PC-3 (cell line): Measurements from ENCODE around the gene REV1. TPM values are rescaled to one million over a fixed set of nuclear protein-coding genes. Genes with fewer than 3 reads are reported as not detected.
"Not testable (repeated sequence)": the region's sequence is repeated elsewhere in the genome, so short reads cannot be mapped to it uniquely, and the experiment has no call there.

ENCODE experiments used
- ATAC-seq: fragments of 200-7000 bp; cut with Tn5 transposase; 2 replicates; pipeline ENCODE4 v1.9.1; 2020; ENCODE audit warnings: mild to moderate bottlenecking, moderate library complexity
- BruUV-seq: library from RNA; stranded (reverse); fragments of 400-500 nt; replicated peaks from 2 replicates; lab custom pipeline; 2021; lab: Mats Ljungman, UMichigan
- CTCF ChIA-PET: fragments of 300-600 bp; sonication (Branson Sonifier 250); formaldehyde crosslinking; loops from one replicate; lab custom pipeline; 2022; ENCODE audit warnings: antibody characterized with exemption; lab: Charles Lee
- POLR2A ChIA-PET: fragments of 300-600 bp; sonication (Branson Sonifier 250); formaldehyde crosslinking; loops from one replicate; lab custom pipeline; 2022; ENCODE audit warnings: antibody characterized with exemption; ENCODE audit not compliant: unreplicated experiment; lab: Charles Lee
- DNase-seq: peaks from one replicate; pipeline ENCODE4 v3.0.0-alpha.2; 2015
- H2AFZ ChIP-seq: fragments of 300-600 bp; sonication (generic); 2 replicates; pipeline ENCODE4 v1.6.0; 2016; ENCODE audit warnings: antibody characterized with exemption, low read length
- H3F3A ChIP-seq: fragments of 300-600 bp; sonication (generic); one replicate; pipeline ENCODE4 v1.6.0; 2017; ENCODE audit warnings: antibody characterized with exemption, low read length, control low read depth, mild to moderate bottlenecking; ENCODE audit not compliant: unreplicated experiment
- H3K27ac ChIP-seq: fragments of 300-600 bp; sonication (generic); 2 replicates; pipeline ENCODE4 v1.5.1; 2016; ENCODE audit warnings: mild to moderate bottlenecking, low read length
- H3K27me3 ChIP-seq: fragments of 300-600 bp; sonication (generic); 2 replicates; pipeline ENCODE4 v1.6.1; 2016; ENCODE audit warnings: low read length, mixed read lengths
- H3K36me3 ChIP-seq: fragments of 300-600 bp; sonication (generic); 2 replicates; pipeline ENCODE4 v1.6.1; 2016; ENCODE audit warnings: low read depth, mixed run types, low read length, mixed read lengths
- H3K4me1 ChIP-seq: fragments of 300-600 bp; sonication (generic); 2 replicates; pipeline ENCODE4 v1.5.1; 2016; ENCODE audit warnings: low read length; ENCODE audit not compliant: insufficient read depth
- H3K4me2 ChIP-seq: fragments of 300-600 bp; sonication (generic); 2 replicates; pipeline ENCODE4 v1.6.0; 2016; ENCODE audit warnings: low read length
- H3K4me3 ChIP-seq: fragments of 300-600 bp; sonication (generic); 2 replicates; pipeline ENCODE4 v1.5.1; 2016; ENCODE audit warnings: mild to moderate bottlenecking, low read length, mixed read lengths
- H3K79me2 ChIP-seq: fragments of 300-600 bp; sonication (generic); 2 replicates; pipeline ENCODE4 v1.6.1; 2017; ENCODE audit warnings: low read length, mixed read lengths
- H3K9ac ChIP-seq: fragments of 300-600 bp; sonication (generic); 2 replicates; pipeline ENCODE4 v1.6.0; 2016; ENCODE audit warnings: mild to moderate bottlenecking, low read length
- H3K9me2 ChIP-seq: fragments of 300-600 bp; sonication (generic); replicated peaks from 2 replicates; pipeline ENCODE4 v1.6.1; 2016; ENCODE audit warnings: mixed run types, low read length, mixed read lengths
- H3K9me3 ChIP-seq: fragments of 300-600 bp; sonication (generic); 2 replicates; pipeline ENCODE4 v1.6.1; 2016; ENCODE audit warnings: low read length, mixed read lengths
- H4K20me1 ChIP-seq: fragments of 300-600 bp; sonication (generic); 2 replicates; pipeline ENCODE4 v1.6.1; 2016; ENCODE audit warnings: low read length, mixed read lengths
- CTCF ChIP-seq: fragments of 300-600 bp; sonication (generic); conservative IDR thresholded peaks from 2 replicates; pipeline ENCODE4 v1.5.1; 2017; ENCODE audit warnings: antibody characterized with exemption, low read depth, mild to moderate bottlenecking, low read length
- EZH2 ChIP-seq: fragments of 300-600 bp; sonication (generic); IDR thresholded peaks from one replicate; pipeline ENCODE4 v1.6.1; 2017; ENCODE audit warnings: antibody characterized with exemption, mild to moderate bottlenecking, low read length; ENCODE audit not compliant: unreplicated experiment
- EZH2phosphoT487 ChIP-seq: fragments of 300-600 bp; sonication (generic); IDR thresholded peaks from 2 replicates; pipeline ENCODE4 v1.6.1; 2018; ENCODE audit warnings: mild to moderate bottlenecking, antibody characterized with exemption, low read length, borderline replicate concordance
- intact Hi-C: fragments of 100-400 bp; cut with micrococcal nuclease; formaldehyde crosslinking; loops from 2 replicates; pipeline ENCODE4 v1.9.0; 2023
- total RNA-seq: library from RNA; depleted of rRNA; stranded (reverse); fragments of >200 nt; gene quantifications from 2 replicates; pipeline ENCODE4 v1.2.3, GENCODE V29; 2014

The REV1 gene
- total RNA-seq, 1 experiment from 2014 or later: 17.9 TPM

DNA sequence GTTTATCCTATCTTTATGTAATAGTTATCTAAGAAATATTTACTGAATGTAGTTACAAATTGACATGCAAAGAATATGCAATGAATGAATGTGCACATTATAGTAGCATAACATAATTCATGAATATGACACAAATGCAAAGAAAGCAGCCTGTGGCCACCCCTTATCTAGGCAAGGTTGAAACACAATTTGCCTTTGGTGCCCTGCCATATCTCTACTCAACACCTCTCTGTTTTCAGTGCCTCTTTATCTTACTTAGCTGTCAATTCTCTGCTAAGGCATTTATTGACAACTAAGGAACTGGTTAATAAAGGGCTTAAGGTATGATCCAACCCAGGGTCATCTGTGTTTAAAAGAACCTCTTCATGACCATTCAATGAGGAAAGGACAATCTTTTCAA lies 18.9 kb downstream of the REV1 start:
- Histone ChIP-seq H3K4me1 (peaks cover 45% of the 10 kb centered on the region), H3K36me3 (peaks cover 7% of the 10 kb centered on the region), H3K9me2 (no peaks in the 10 kb centered on the region), H3K9me3 (no peaks in the 10 kb centered on the region), H3K4me2 (no peak overlapping the region), H3K27me3 (no peaks in the 10 kb centered on the region), H4K20me1 (peaks cover 5% of the 10 kb centered on the region; the same call in 1 of the 2 replicates), H3K79me2 (peaks cover 99% of the 10 kb centered on the region), H2AFZ (no peak overlapping the region), H3K27ac (no peak overlapping the region), H3K9ac (no peak overlapping the region), H3K4me3 (no peak overlapping the region), H3F3A (no peaks in the 10 kb centered on the region)
- intact Hi-C loops: no loop called here
- ChIA-PET CTCF (no interaction called here), POLR2A (no interaction called here)
- TF ChIP-seq EZH2 (no peak), EZH2phosphoT487 (no peak), CTCF (no peak)
- DNase-seq: no peak
- no peak for ATAC-seq
- BruUV-seq: no TSS peak

- H3K4me2 ChIP-seq, intact Hi-C loops, H3F3A ChIP-seq, H3K9me2 ChIP-seq, H3K9me3 ChIP-seq, H2AFZ ChIP-seq, CTCF ChIA-PET, H3K36me3 ChIP-seq, H3K9ac ChIP-seq, BruUV-seq, DNase-seq, H3K27ac ChIP-seq, H3K27me3 ChIP-seq, POLR2A ChIA-PET, H4K20me1 ChIP-seq, H3K4me3 ChIP-seq, ATAC-seq: not testable (repeated sequence)
- peaks cover 40% of the 10 kb centered on the region for H3K4me1 ChIP-seq
- H3K79me2 ChIP-seq: peaks cover 97% of the 10 kb centered on the region
These were observed 19.4 kb downstream of the REV1 start for GRCh38 chr2:99470459-99470858.

GRCh38 chr2:99469394-99469793 lies 20.4 kb downstream of the REV1 start:
- no TSS peak for BruUV-seq
- Histone ChIP-seq H3F3A (no peaks in the 10 kb centered on the region), H4K20me1 (peaks cover 5% of the 10 kb centered on the region; the same call in 1 of the 2 replicates), H3K27ac (no peak overlapping the region), H3K4me1 (peaks cover 30% of the 10 kb centered on the region), H3K27me3 (no peaks in the 10 kb centered on the region), H3K9me2 (no peaks in the 10 kb centered on the region), H3K9me3 (no peaks in the 10 kb centered on the region), H3K36me3 (peaks cover 7% of the 10 kb centered on the region), H3K9ac (no peak overlapping the region), H2AFZ (no peak overlapping the region), H3K4me3 (no peak overlapping the region), H3K79me2 (peaks cover 97% of the 10 kb centered on the region), H3K4me2 (no peak overlapping the region)
- ChIA-PET CTCF (no interaction called here), POLR2A (no interaction called here)
- no peak for DNase-seq
- no peak for ATAC-seq
- TF ChIP-seq CTCF (no peak), EZH2phosphoT487 (no peak), EZH2 (no peak)
- intact Hi-C loops: no loop called here
